Measurements from ENCODE around the gene NPL. TPM values are rescaled to one million over a fixed set of nuclear protein-coding genes. Genes with fewer than 3 reads are reported as not detected.

NPL gene
- total RNA-seq, 2 experiments from 2014 or later: 4.5 to 4.9 TPM

DNA sequence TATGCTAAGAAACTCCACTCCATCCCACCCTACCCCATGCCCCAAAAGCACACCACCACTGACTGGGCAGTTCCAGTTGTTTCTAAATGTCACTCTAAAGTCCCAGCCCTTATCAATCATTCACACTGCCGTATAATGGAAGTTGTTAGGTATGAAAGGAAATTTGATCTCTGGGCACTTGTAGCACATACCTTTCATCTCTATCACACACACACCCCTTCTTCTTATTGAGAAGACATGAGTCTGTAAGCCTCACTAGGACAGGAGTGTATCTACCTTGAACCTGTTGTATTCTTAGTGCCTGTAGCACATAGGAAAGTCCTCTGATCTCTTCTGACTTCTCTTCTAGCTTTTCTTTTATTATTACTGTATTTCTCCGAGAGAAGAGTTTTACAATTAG, 27.3 kb downstream of the NPL start:
- no peak for ATAC-seq
- peaks cover 25% of the 10 kb centered on the region for H3K36me3 Mint-ChIP-seq (ENCODE audit: low read depth)
- no peak for DNase-seq
- H3K27ac Mint-ChIP-seq: no peak overlapping the region
- H3K4me1 Mint-ChIP-seq (ENCODE audit: low read depth): peaks cover 2% of the 10 kb centered on the region
- no peaks in the 10 kb centered on the region for H3K27me3 Mint-ChIP-seq
- intact Hi-C loops (cut with micrococcal nuclease): no loop called here
- H3K4me3 Mint-ChIP-seq: no peak overlapping the region
- TF ChIP-seq, protein P1, sequence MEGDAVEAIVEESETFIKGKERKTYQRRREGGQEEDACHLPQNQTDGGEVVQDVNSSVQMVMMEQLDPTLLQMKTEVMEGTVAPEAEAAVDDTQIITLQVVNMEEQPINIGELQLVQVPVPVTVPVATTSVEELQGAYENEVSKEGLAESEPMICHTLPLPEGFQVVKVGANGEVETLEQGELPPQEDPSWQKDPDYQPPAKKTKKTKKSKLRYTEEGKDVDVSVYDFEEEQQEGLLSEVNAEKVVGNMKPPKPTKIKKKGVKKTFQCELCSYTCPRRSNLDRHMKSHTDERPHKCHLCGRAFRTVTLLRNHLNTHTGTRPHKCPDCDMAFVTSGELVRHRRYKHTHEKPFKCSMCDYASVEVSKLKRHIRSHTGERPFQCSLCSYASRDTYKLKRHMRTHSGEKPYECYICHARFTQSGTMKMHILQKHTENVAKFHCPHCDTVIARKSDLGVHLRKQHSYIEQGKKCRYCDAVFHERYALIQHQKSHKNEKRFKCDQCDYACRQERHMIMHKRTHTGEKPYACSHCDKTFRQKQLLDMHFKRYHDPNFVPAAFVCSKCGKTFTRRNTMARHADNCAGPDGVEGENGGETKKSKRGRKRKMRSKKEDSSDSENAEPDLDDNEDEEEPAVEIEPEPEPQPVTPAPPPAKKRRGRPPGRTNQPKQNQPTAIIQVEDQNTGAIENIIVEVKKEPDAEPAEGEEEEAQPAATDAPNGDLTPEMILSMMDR (IDR thresholded peaks at IDR 0.05): no peak
- POLR2A ChIA-PET: no interaction called here
- H3K9me3 Mint-ChIP-seq: no peaks in the 10 kb centered on the region
- CTCF ChIA-PET: no interaction called here

- ChIA-PET CTCF (interaction anchor here (1.2 kb wide), 1 partner anchor 24 kb away, joined by 3 read pairs; no protein-coding TSS in a partner anchor), POLR2A (interaction anchor here (1.3 kb wide), 1 partner anchor 12 kb away, joined by 5 read pairs; no protein-coding TSS in a partner anchor)
- TF ChIP-seq, protein P1 (IDR thresholded peaks at IDR 0.05): no peak
- no peaks in the 10 kb centered on the region for H3K9me3 Mint-ChIP-seq
- intact Hi-C loops (cut with micrococcal nuclease): no loop called here
- ATAC-seq: no peak
- no peak for DNase-seq
- no peaks in the 10 kb centered on the region for H3K27me3 Mint-ChIP-seq
- peaks cover 2% of the 10 kb centered on the region for H3K4me1 Mint-ChIP-seq (ENCODE audit: low read depth)
- H3K4me3 Mint-ChIP-seq: no peak overlapping the region
- H3K36me3 Mint-ChIP-seq (ENCODE audit: low read depth): peaks cover 25% of the 10 kb centered on the region
- no peak overlapping the region for H3K27ac Mint-ChIP-seq
Observed at GRCh38 chr1:182817802-182818201, 28.2 kb downstream of the NPL start.

DNA sequence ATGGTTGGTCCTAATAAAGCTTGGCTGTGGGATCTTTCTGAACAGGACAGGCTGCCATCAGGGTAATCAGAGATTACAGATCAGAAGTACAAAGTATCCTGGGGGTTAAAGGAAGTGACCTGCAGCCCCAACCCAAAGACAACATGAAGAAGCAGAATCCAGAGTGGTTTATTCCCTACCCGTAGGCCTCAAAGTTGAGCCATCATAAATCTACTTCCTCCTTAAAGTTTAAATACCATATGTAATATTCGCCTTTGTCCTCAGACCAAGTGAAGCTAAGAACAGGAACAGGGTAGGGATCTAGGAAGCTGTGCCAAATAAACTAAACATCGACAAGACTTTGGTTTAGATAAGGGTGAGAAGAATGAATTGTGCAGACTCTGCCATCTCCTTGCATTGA, 33.6 kb downstream of the NPL start:
- intact Hi-C loops (cut with micrococcal nuclease): no loop called here

DNA sequence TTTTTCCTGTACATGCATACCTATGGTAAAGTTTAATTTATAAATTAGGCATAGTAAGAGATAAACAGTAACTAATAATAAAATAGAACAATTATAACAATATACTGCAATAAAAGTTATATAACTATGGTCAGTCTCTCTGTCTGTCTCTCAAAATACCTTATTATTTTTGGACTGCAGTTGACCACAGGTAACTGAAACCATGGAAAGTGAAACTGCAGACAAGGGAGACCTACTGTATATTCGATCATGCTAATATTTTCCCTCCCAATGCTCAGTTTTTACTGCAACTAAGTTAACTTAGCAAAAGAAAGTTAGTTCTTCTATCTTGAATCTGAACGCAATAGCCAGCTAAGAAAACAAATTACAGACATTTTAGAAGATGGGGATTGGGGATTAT, 37.3 kb downstream of the NPL start:
- intact Hi-C loops (cut with micrococcal nuclease): loop anchor here (5.0 kb wide), 1 partner anchor 35 kb away; no protein-coding TSS in a partner anchor
- no peak for DNase-seq
- H3K9me3 Mint-ChIP-seq: no peaks in the 10 kb centered on the region
- H3K4me1 Mint-ChIP-seq (ENCODE audit: low read depth): no peaks in the 10 kb centered on the region
- no peak overlapping the region for H3K27ac Mint-ChIP-seq
- no peaks in the 10 kb centered on the region for H3K36me3 Mint-ChIP-seq (ENCODE audit: low read depth)
- TF ChIP-seq, protein P1 (IDR thresholded peaks at IDR 0.05): no peak
- H3K4me3 Mint-ChIP-seq: no peak overlapping the region
- ATAC-seq: no peak
- ChIA-PET POLR2A (no interaction called here), CTCF (interaction anchor here (0.6 kb wide), 1 partner anchor 43 kb away, joined by 3 read pairs; no protein-coding TSS in a partner anchor)
- H3K27me3 Mint-ChIP-seq: no peaks in the 10 kb centered on the region

More for the DNA sequence above, 33.6 kb downstream of the NPL start:
- no peak for ATAC-seq
- Mint-ChIP-seq H3K4me1 (ENCODE audit: low read depth) (peaks cover 2% of the 10 kb centered on the region), H3K36me3 (ENCODE audit: low read depth) (peaks cover 14% of the 10 kb centered on the region), H3K9me3 (no peaks in the 10 kb centered on the region), H3K4me3 (no peak overlapping the region), H3K27ac (no peak overlapping the region), H3K27me3 (no peaks in the 10 kb centered on the region)
- POLR2A ChIA-PET: no interaction called here
- TF ChIP-seq, protein P1 (IDR thresholded peaks at IDR 0.05): no peak
- DNase-seq: no peak
- CTCF ChIA-PET: interaction anchor here (1.4 kb wide), 1 partner anchor 40 kb away, joined by 3 read pairs; no protein-coding TSS in a partner anchor

- no peaks in the 10 kb centered on the region for H3K4me1 Mint-ChIP-seq (ENCODE audit: low read depth)
- H3K9me3 Mint-ChIP-seq: no peaks in the 10 kb centered on the region
- no peak overlapping the region for H3K27ac Mint-ChIP-seq
- ATAC-seq (no peak), DNase-seq (no peak)
- ChIA-PET CTCF (interaction anchor here (1.2 kb wide), 1 partner anchor 234 kb away, joined by 4 read pairs; no protein-coding TSS in a partner anchor), POLR2A (interaction anchor here (1.3 kb wide), 1 partner anchor 11 kb away, joined by 5 read pairs; no protein-coding TSS in a partner anchor)
- intact Hi-C loops (cut with micrococcal nuclease): loop anchor here (5.0 kb wide), 1 partner anchor 37 kb away; no protein-coding TSS in a partner anchor
- no peaks in the 10 kb centered on the region for H3K27me3 Mint-ChIP-seq
- H3K36me3 Mint-ChIP-seq (ENCODE audit: low read depth): no peaks in the 10 kb centered on the region
- TF ChIP-seq, protein P1 (IDR thresholded peaks at IDR 0.05): no peak
- no peak overlapping the region for H3K4me3 Mint-ChIP-seq
Observed at GRCh38 chr1:182829285-182829932, 39.8 kb downstream of the NPL start.
